GM18873 (cell line): ENCODE results near the gene COMTD1.

Source experiments
- ATAC-seq: cut with Tn5 transposase; IDR thresholded peaks from one replicate; pipeline ENCODE4 v1.9.1; 2021; ENCODE audit warnings: mild to moderate bottlenecking, moderate library complexity, moderate number of reproducible peaks; ENCODE audit not compliant: unreplicated experiment, low FRiP score

The COMTD1 gene

GRCh38 chr10:75235375-75236177, at the start of gene COMTD1:
COMTD1 (minus strand) TSS chr10:75235957; CDS start chr10:75235928, 29 bp downstream.
- peak; percentile 60 for ATAC-seq

GRCh38 chr10:75283671-75284470, 48.1 kb upstream of the COMTD1 start:
- ATAC-seq, result no peak

- ATAC-seq, result no peak
Observed at GRCh38 chr10:75283078-75283670, 47.4 kb upstream of the COMTD1 start.

DNA sequence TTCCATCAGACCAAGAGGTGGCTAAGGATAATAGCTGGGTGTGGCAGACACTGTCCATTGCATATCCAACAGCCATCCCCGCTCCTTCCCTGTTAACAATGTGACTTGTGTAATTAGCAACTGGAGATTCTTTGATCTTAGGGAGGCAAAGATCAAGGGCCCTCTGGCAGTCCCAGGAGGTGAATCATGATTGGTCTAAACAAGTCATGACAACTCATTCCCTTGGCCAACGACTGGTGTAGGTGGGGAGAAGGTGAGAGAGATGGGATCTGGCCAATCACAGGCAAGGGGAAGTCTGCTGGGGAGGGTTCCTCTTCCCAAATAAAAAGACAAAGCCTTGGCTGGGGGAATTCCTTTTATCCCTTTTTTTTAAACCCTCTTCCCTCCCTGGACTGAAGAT, 46.2 kb upstream of the COMTD1 start:
- ATAC-seq, result no peak

DNA sequence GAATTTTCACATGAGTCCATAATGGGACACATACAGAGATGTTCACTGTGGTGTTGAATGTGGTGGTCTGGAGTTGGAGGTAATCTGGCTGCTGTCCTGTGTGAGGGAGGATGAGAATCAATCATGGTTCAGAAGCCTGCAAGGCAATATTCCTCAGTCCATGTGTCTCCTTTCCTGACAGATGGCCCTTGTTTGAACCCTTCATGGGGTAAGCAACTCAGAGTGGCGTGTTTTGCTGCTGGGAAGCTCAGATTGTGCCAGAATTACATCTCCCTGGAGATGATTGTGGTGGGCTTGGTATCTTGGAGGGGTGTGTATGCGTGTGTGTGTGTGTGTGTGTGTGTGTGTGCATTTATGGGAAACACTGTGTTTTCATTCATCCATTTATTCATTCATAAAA, 44.5 kb upstream of the COMTD1 start:
- no peak for ATAC-seq

GRCh38 chr10:75276069-75276872, 40.5 kb upstream of the COMTD1 start:
- no peak for ATAC-seq

DNA sequence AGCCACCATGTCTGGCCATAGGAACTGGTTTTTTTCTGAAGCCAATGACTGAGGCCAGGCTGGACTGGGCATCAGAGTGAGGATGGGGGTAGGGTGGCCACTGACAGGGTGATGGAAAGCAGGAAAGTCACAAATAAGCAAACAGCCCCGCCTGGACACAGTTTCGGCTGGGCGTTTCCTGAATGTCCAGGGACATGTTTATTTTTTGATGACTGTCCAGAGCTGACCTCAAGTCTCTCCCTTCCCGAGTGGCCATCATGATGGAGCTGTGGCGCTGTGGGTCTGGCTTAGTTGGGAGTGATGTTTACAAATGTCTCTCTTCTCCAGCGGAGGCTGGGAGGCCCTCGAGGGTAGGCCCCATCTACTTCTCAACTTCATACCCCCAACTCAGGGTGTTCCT, 37.1 kb upstream of the COMTD1 start:
- ATAC-seq, result no peak

DNA sequence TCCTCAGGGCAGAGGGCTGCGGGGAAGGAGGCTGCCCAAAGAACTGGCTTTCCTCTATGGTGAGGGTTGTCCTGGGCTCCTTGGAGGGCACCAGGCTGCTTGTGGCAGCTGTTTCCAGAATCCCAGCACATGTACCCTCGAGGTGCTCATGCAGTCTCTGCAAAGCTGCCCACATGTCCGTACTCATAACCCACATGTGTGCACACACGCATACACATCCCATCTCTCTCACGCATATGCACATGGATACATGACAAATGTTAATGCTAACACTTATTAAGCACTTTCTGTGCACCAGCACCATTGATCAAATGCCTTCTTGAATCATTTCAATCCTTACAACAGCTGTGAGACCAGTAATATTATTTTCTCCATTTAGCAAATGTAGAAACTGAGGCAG, 36.3 kb upstream of the COMTD1 start:
- ATAC-seq, result no peak

GRCh38 chr10:75269605-75270004, 33.8 kb upstream of the COMTD1 start:
- ATAC-seq, result no peak

DNA sequence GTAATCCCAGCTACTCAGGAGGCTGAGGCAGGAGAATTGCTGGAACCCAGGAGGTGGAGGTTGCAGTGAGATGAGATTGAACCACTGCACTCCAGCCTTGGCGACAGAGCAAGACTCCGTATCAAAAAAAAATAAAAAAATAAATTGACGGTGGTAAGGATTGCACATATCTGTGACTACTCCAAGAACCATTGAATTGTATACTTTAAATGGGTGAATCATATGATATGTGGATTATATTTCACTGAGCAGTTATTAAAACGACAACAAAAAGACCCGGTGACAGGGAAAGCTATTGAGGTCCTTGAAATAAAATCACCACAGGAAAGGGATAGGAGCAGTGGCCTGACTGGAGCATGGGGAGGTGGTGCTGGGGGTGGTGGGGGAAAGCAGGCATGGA, 31.2 kb upstream of the COMTD1 start:
- ATAC-seq, result no peak

- ATAC-seq, result no peak
Observed at GRCh38 chr10:75265856-75266255, 30.1 kb upstream of the COMTD1 start.

GRCh38 chr10:75263806-75264205, 28.0 kb upstream of the COMTD1 start:
- no peak for ATAC-seq

DNA sequence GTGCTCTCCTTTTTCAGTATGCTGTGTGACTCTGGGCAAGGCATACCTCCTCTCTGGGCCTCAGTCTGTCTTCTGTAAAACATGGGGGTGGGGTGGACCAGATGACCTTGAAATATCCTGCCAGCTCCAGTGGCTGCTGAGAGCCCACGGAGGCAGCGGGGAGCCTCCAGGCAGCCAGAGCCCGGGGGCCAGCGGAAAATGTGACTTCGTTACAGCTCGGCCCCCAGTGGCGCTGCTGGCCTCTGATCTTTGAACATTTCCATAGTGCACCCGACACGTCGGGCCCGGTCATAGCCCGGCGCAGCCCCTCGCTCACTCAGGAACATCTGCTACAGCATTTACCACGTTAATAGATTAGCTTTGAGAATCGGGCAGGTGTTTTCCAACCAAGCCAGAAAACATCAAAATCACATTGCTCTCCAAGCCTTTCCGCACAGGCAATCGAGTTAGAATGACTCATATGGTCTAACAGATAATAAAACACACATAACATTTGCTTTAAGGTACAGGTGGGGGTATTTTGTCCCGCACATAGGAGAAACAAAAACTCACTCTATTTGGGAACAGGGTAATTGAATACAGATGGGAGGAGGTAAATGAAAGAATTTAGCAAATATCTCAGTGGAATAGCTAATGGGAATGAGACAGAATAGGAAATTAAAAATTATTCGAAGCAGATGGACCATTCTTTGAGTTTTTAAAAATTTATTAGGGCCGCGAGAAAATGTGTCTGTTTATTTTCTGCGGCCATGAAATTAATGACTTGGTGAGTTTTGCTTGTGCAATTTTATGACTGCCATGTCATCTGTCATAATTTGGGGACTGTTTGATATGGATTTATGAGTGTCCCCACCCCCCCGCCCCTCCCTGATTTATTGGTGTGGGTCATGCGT, 26.3 kb upstream of the COMTD1 start:
- no peak for ATAC-seq

GRCh38 chr10:75260990-75261389, 25.2 kb upstream of the COMTD1 start:
- no peak for ATAC-seq

- no peak for ATAC-seq
Observed at GRCh38 chr10:75254739-75255138, 19.0 kb upstream of the COMTD1 start.

- no peak for ATAC-seq
Observed at GRCh38 chr10:75253281-75254220, 17.8 kb upstream of the COMTD1 start.

DNA sequence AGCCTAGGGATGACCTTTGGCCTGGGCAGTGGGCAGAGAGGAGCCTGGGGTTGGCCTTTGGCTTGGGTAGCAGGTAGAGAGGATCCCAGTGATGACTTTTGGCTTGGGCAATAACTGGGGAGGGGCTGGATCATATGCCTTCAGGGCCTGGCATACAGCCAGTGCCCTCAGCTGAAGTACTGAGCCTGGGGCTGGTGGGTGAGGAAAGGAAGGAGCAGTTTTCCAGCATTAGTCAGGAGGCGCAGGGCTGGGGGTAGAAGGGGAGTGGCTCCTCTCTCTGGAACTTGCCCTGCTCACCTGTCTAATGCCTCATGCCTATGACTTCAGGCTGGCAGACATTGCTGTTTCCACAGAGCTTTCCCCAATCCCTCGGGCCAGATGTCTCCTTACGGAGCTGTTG, 15.2 kb upstream of the COMTD1 start:
- no peak for ATAC-seq

DNA sequence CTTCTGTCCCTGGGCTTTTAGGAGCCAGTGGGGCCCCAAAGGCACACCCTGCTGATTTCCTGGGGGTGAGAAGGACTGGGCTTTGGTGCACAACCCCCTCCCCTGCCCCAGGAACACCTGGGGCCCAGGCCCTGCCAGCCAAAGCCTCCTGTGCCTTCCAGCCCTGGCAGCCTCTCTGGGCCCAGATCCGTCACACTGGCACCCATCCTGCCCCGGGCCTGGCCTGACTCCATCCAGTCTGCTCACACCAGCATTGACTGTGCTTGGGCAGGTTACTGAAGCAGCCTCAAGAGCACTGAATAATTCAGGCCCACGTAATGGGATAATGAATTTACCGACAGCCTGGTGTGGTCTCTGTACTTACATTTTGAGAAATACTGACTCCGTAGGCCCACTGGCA, 12.0 kb upstream of the COMTD1 start:
- ATAC-seq, result no peak

- no peak for ATAC-seq
Observed at GRCh38 chr10:75246506-75246905, 10.7 kb upstream of the COMTD1 start.
